H1 (cell line): ENCODE data around the gene HDC. TPM values are rescaled to one million over a fixed set of nuclear protein-coding genes. Genes with fewer than 3 reads are reported as not detected.

Source experiments
- CTCF ChIA-PET: fragments of 300-600 bp; sonication (Branson Sonifier 250); formaldehyde crosslinking; loops from one replicate; lab custom pipeline; 2021; ENCODE audit not compliant: partially characterized antibody; lab: Charles Lee
- POLR2A ChIA-PET: fragments of 300-600 bp; sonication (Branson Sonifier 250); formaldehyde crosslinking; loops from one replicate; lab custom pipeline; 2021; ENCODE audit warnings: inconsistent platforms; ENCODE audit not compliant: partially characterized antibody; lab: Charles Lee
- DNase-seq, 2 experiments: peaks; one replicate each; pipeline versions ENCODE4 v3.0.0 to v3.0.0-alpha.2; 2010 to 2022; ENCODE audit warnings: low spot score in 2 of 2, low read depth in 1 of 2, mixed read lengths in 1 of 2
- FAIRE-seq: peaks from 2 replicates; lab custom pipeline; 2011; peaks lifted over from hg19 to GRCh38; lab: Jason Lieb, UNC
- H2AFZ ChIP-seq: 2 replicates; pipeline ENCODE4 v1.8.1; 2012; ENCODE audit warnings: low read length, inconsistent platforms
- H2AK5ac ChIP-seq: 2 replicates; pipeline ENCODE4 v1.6.1; 2013; ENCODE audit warnings: low read depth, low read length
- H2BK120ac ChIP-seq: replicated peaks from 2 replicates; pipeline ENCODE3; 2013; ENCODE audit warnings: low read depth, low read length, inconsistent platforms
- H2BK12ac ChIP-seq: 2 replicates; pipeline ENCODE4 v1.6.1; 2013; ENCODE audit warnings: low read depth, low read length
- H2BK15ac ChIP-seq: 2 replicates; pipeline ENCODE4 v1.6.1; 2013; ENCODE audit warnings: low read length
- H2BK20ac ChIP-seq: 2 replicates; pipeline ENCODE4 v1.6.1; 2013; ENCODE audit warnings: low read length
- H2BK5ac ChIP-seq: 2 replicates; pipeline ENCODE4 v1.6.1; 2013; ENCODE audit warnings: low read depth, low read length
- H3K14ac ChIP-seq: 2 replicates; pipeline ENCODE4 v1.6.1; 2013; ENCODE audit warnings: inconsistent platforms; ENCODE audit not compliant: insufficient read length
- H3K18ac ChIP-seq: 2 replicates; pipeline ENCODE4 v1.6.1; 2013; ENCODE audit warnings: low read length; ENCODE audit errors: extremely low read depth
- H3K23ac ChIP-seq: 2 replicates; pipeline ENCODE4 v1.6.1; 2013; ENCODE audit warnings: inconsistent platforms; ENCODE audit not compliant: insufficient read length
- H3K23me2 ChIP-seq: 2 replicates; pipeline ENCODE4 v1.6.1; 2013; ENCODE audit warnings: low read depth, low read length
- H3K27ac ChIP-seq: 2 replicates; pipeline ENCODE4 v1.6.1; 2011; ENCODE audit warnings: low read depth, low read length, inconsistent platforms
- H3K27me3 ChIP-seq, 4 experiments: replicated peaks in 1 of 4; 1 replicate in 1 of 4; 2 replicates in 3 of 4; pipeline versions ENCODE4 v1.6.1 to v1.8.1; 2011 to 2013; ENCODE audit warnings: low read length in 3 of 4, mild to moderate bottlenecking in 3 of 4, inconsistent platforms in 2 of 4, mixed read lengths in 2 of 4, moderate library complexity in 1 of 4; ENCODE audit not compliant: control insufficient read depth in 3 of 4, insufficient read depth in 3 of 4; ENCODE audit errors: extremely low read depth in 1 of 4
- H3K36me3 ChIP-seq, 4 experiments: 2 replicates each; pipeline versions ENCODE4 v1.6.1 to v1.8.1; 2011 to 2013; ENCODE audit warnings: mild to moderate bottlenecking in 4 of 4, low read length in 3 of 4, moderate library complexity in 2 of 4, control low read depth in 1 of 4, inconsistent platforms in 1 of 4; ENCODE audit not compliant: insufficient read depth in 4 of 4, control insufficient read depth in 2 of 4
- H3K4ac ChIP-seq: replicated peaks from 2 replicates; pipeline ENCODE3; 2013; ENCODE audit warnings: low read length, low read depth, mixed read lengths, inconsistent platforms; ENCODE audit not compliant: insufficient read length
- H3K4me1 ChIP-seq, 4 experiments: replicated peaks in 1 of 4; 1 replicate in 1 of 4; 2 replicates in 3 of 4; pipeline versions ENCODE4 v1.6.1 to v1.8.1; 2011 to 2013; ENCODE audit warnings: low read length in 3 of 4, inconsistent platforms in 2 of 4, mixed read lengths in 1 of 4; ENCODE audit not compliant: insufficient read depth in 4 of 4, control insufficient read depth in 3 of 4
- H3K4me2 ChIP-seq, 2 experiments: 2 replicates each; pipeline versions ENCODE4 v1.6.1 to v1.8.1; 2011 to 2013; ENCODE audit warnings: low read depth in 2 of 2, low read length in 2 of 2, control low read depth in 1 of 2, inconsistent platforms in 1 of 2, mild to moderate bottlenecking in 1 of 2; ENCODE audit not compliant: insufficient read depth in 1 of 2
- H3K4me3 ChIP-seq, 4 experiments: fragments of 200-600, 300-600 bp in 1 of 4; sonication (generic), shearing (Covaris generic), sonication (Bioruptor Twin) in 1 of 4; 2 replicates each; pipeline versions ENCODE4 v1.5.1 to v1.8.1; 2011 to 2016; ENCODE audit warnings: low read length in 4 of 4, low read depth in 3 of 4, control low read depth in 2 of 4, inconsistent platforms in 2 of 4, mild to moderate bottlenecking in 2 of 4, mixed read lengths in 1 of 4, moderate library complexity in 1 of 4; ENCODE audit not compliant: insufficient read depth in 2 of 4; ENCODE audit errors: extremely low read depth in 1 of 4
- H3K56ac ChIP-seq: replicated peaks from 2 replicates; pipeline ENCODE3; 2013; ENCODE audit warnings: low read depth, mild to moderate bottlenecking, mixed read lengths, low read length, inconsistent platforms; ENCODE audit not compliant: insufficient read length
- H3K79me1 ChIP-seq: 2 replicates; pipeline ENCODE4 v1.6.1; 2013; ENCODE audit warnings: low read depth, low read length, control low read depth
- H3K79me2 ChIP-seq, 2 experiments: 2 replicates each; pipeline versions ENCODE4 v1.6.1 to v1.8.1; 2012 to 2013; ENCODE audit warnings: low read length in 2 of 2, mild to moderate bottlenecking in 2 of 2, inconsistent platforms in 1 of 2; ENCODE audit not compliant: insufficient read depth in 2 of 2, control insufficient read depth in 1 of 2
- H3K9ac ChIP-seq, 4 experiments: replicated peaks in 1 of 4; 1 replicate in 1 of 4; 2 replicates in 3 of 4; pipeline versions ENCODE4 v1.6.1 to v1.8.1; 2011 to 2013; ENCODE audit warnings: low read depth in 3 of 4, low read length in 3 of 4, control low read depth in 2 of 4, mild to moderate bottlenecking in 2 of 4, moderate library complexity in 2 of 4, inconsistent platforms in 1 of 4; ENCODE audit errors: extremely low read depth in 1 of 4
- H3K9me3 ChIP-seq, 2 experiments: 2 replicates each; pipeline versions ENCODE4 v1.6.1 to v1.8.1; 2012 to 2013; ENCODE audit warnings: mild to moderate bottlenecking in 2 of 2, moderate library complexity in 2 of 2, control low read depth in 1 of 2, inconsistent platforms in 1 of 2, low read depth in 1 of 2, low read length in 1 of 2, mixed read lengths in 1 of 2; ENCODE audit not compliant: insufficient read depth in 2 of 2
- H4K20me1 ChIP-seq, 2 experiments: replicated peaks in 1 of 2; 2 replicates each; pipeline versions ENCODE3 to v1.8.1; 2011 to 2013; ENCODE audit warnings: inconsistent platforms in 2 of 2, low read length in 2 of 2, mild to moderate bottlenecking in 1 of 2; ENCODE audit not compliant: insufficient read depth in 2 of 2, control insufficient read depth in 1 of 2
- H4K5ac ChIP-seq: 2 replicates; pipeline ENCODE4 v1.6.1; 2013; ENCODE audit warnings: low read length, low read depth, mixed read lengths, inconsistent platforms; ENCODE audit not compliant: insufficient read length
- H4K8ac ChIP-seq: 2 replicates; pipeline ENCODE4 v1.8.0; 2013; ENCODE audit warnings: mild to moderate bottlenecking, moderate library complexity, low read length, inconsistent platforms; ENCODE audit not compliant: insufficient read depth; ENCODE audit errors: extremely low read depth
- H4K91ac ChIP-seq: replicated peaks from 2 replicates; pipeline ENCODE3; 2013; ENCODE audit warnings: low read length, mixed read lengths, inconsistent platforms; ENCODE audit not compliant: insufficient read length
- NANOG ChIP-seq: IDR thresholded peaks from 2 replicates; pipeline ENCODE4 v1.6.1; 2011; ENCODE audit warnings: low read length, low read depth, mild to moderate bottlenecking, inconsistent platforms; ENCODE audit not compliant: insufficient read depth, poor library complexity, severe bottlenecking
- POU5F1 ChIP-seq: IDR thresholded peaks from 2 replicates; pipeline ENCODE4 v1.6.1; 2011; ENCODE audit warnings: low read depth, mild to moderate bottlenecking, low read length, moderate library complexity
- SAP30 ChIP-seq: fragments of 300-600 bp; sonication (generic); IDR thresholded peaks from 2 replicates; pipeline ENCODE4 v1.7.1; 2012; ENCODE audit warnings: low read length, moderate library complexity, mild to moderate bottlenecking, inconsistent platforms; ENCODE audit not compliant: insufficient read depth, insufficient replicate concordance
- WGBS, 2 experiments: shearing (Covaris generic) in 1 of 2; methylation state at CpG; one replicate each; pipeline versions ENCODE4 v1.1.6 to v1.1.7; 2013 to 2015; ENCODE audit warnings: low lambda C conversion rate in 2 of 2, mixed read lengths in 2 of 2, inconsistent platforms in 1 of 2, low coverage in 1 of 2, missing lambda C conversion rate in 1 of 2; ENCODE audit not compliant: insufficient replicate concordance in 2 of 2, insufficient coverage in 1 of 2, insufficient read length in 1 of 2; ENCODE audit errors: extremely low coverage in 1 of 2, missing lambda C conversion rate in 1 of 2; 5-methylcytosine and 5-hydroxymethylcytosine counted together
- polyA plus RNA-seq, 7 experiments: library from polyadenylated mRNA; depleted of rRNA in 3 of 7; stranded (reverse) in 5 of 7; unstranded in 2 of 7; fragments of >200 nt in 5 of 7; fragments of 200-250 nt in 2 of 7; gene quantifications; 1 replicate in 5 of 7; 2 replicates in 1 of 7; 4 replicates in 1 of 7; pipeline versions ENCODE4 v1.2.1 to v1.2.3, GENCODE V29; 2011 to 2013; ENCODE audit warnings: missing spikeins in 2 of 7, mixed read lengths in 2 of 7
- total RNA-seq: library from RNA; stranded (reverse); fragmentation: NEBNext Ultra II Directional; extraction: Animal tissue kit (Norgen Biotek cat#: 25700); gene quantifications from 2 replicates; pipeline ENCODE4 v1.2.1, GENCODE V29; 2021

The HDC gene
- total and polyA plus RNA-seq, 2 of the 8 experiments (the other 6 are each of a cell fraction or from before 2014, with no cell fraction given): 0.20 to 0.22 TPM

- Histone ChIP-seq H2AFZ (no peak overlapping the region), H2AK5ac (no peak overlapping the region), H3K14ac (no peak overlapping the region), H3K4me3 (no peak overlapping the region), H3K56ac (no peak overlapping the region), H3K27me3 (no peaks in the 10 kb centered on the region), H2BK20ac (no peak overlapping the region), H2BK120ac (no peak overlapping the region), H3K18ac (no peak overlapping the region), H4K91ac (no peak overlapping the region), H3K9me3 (no peaks in the 10 kb centered on the region), H3K9ac (no peak overlapping the region), H3K27ac (no peak overlapping the region), H3K23ac (no peak overlapping the region), H3K4me1 (no peaks in the 10 kb centered on the region), H4K5ac (no peak overlapping the region), H3K4ac (no peak overlapping the region), H4K8ac (no peak overlapping the region), H3K36me3 (no peaks in the 10 kb centered on the region), H4K20me1 (no peaks in the 10 kb centered on the region), H2BK15ac (no peak overlapping the region), H3K79me2 (no peaks in the 10 kb centered on the region), H2BK12ac (no peak overlapping the region), H2BK5ac (no peak overlapping the region), H3K79me1 (no peaks in the 10 kb centered on the region), H3K23me2 (no peaks in the 10 kb centered on the region), H3K4me2 (no peak overlapping the region)
- 91% methylated on average over 6 of the region's 6 CpGs; no CpG with 5 or more reads in 1 of the 2 experiments for WGBS, 2 experiments
- DNase-seq: no peak
- ChIA-PET POLR2A (no interaction called here), CTCF (interaction anchor here (0.6 to 4.8 kb wide), 4 partner anchors 11 to 211 kb away, joined by 3 to 37 read pairs (median 4); no protein-coding TSS in a partner anchor)
- TF ChIP-seq SAP30 (no peak), NANOG (no peak), POU5F1 (no peak)
- FAIRE-seq: no peak
Measured at GRCh38 chr15:50250760-50251394, 14.6 kb downstream of the HDC start.
